Limb (tissue), 2 donors: Measurements from ENCODE around the gene MYO3A.

Experiments used
- DNase-seq, 2 donors: peaks; one replicate each; pipeline ENCODE4 v3.0.0-alpha.2; 2016; ENCODE audit errors: extremely low spot score in 2 of 2

MYO3A gene, protein sequence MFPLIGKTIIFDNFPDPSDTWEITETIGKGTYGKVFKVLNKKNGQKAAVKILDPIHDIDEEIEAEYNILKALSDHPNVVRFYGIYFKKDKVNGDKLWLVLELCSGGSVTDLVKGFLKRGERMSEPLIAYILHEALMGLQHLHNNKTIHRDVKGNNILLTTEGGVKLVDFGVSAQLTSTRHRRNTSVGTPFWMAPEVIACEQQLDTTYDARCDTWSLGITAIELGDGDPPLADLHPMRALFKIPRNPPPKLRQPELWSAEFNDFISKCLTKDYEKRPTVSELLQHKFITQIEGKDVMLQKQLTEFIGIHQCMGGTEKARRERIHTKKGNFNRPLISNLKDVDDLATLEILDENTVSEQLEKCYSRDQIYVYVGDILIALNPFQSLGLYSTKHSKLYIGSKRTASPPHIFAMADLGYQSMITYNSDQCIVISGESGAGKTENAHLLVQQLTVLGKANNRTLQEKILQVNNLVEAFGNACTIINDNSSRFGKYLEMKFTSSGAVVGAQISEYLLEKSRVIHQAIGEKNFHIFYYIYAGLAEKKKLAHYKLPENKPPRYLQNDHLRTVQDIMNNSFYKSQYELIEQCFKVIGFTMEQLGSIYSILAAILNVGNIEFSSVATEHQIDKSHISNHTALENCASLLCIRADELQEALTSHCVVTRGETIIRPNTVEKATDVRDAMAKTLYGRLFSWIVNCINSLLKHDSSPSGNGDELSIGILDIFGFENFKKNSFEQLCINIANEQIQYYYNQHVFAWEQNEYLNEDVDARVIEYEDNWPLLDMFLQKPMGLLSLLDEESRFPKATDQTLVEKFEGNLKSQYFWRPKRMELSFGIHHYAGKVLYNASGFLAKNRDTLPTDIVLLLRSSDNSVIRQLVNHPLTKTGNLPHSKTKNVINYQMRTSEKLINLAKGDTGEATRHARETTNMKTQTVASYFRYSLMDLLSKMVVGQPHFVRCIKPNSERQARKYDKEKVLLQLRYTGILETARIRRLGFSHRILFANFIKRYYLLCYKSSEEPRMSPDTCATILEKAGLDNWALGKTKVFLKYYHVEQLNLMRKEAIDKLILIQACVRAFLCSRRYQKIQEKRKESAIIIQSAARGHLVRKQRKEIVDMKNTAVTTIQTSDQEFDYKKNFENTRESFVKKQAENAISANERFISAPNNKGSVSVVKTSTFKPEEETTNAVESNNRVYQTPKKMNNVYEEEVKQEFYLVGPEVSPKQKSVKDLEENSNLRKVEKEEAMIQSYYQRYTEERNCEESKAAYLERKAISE (N-terminal part only)

DNA sequence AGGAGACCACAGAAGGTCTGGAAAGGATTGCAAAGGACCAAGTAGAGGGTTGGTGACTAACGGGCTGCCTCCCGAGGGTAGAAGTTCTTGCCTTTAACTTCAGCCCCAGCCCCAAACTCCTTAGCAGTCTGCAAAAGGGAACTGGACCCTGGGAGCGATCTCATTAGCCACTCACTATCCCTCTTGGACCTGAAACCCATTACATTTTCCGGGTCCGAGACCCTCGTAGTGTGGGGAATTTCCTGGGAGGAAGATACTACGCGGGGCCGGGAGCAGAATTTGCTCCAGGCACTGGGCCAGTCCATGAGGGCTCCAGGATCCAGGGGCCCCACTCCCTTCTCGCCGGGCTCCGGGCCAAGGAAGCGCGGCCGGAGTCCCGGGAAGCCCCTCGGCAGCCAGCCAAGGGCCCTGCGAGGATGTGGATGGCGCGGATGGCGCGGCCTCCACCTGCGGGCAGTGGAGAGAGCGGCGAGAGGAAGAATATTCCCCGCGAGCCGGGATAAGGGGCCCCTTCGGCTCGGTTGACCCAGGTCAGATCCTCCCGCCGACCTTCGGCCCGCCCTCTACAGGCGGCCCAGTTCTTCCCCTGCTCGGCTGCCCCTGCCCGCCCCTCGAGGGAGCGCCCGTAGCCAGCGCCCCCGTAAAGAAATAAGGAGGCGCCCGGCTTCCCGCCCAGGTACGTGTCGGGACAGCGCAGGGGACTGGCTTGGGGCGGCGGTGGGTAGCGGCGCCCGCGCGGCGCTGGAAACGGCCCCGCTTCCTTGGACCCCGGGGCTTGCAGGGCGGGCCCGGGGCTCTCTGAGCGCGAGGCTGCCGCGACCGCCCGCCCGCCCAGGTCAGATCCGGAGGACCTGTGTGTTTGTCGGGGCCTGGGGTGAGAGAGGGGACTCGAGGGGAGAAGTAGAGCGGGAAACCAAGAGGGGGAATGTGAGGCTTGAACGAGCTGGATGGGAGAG lies at the start of gene MYO3A:
Gene MYO3A (plus strand): TSS at position 577 of the 956 bp plus-strand sequence. CDS start 17,882 bp downstream, outside the sequence.
- peak in 1 of 2 donors; percentile 63 for DNase-seq

GRCh38 chr10:25888627-25889026 lies 45.4 kb upstream of the MYO3A start:
- DNase-seq = no peak

DNA sequence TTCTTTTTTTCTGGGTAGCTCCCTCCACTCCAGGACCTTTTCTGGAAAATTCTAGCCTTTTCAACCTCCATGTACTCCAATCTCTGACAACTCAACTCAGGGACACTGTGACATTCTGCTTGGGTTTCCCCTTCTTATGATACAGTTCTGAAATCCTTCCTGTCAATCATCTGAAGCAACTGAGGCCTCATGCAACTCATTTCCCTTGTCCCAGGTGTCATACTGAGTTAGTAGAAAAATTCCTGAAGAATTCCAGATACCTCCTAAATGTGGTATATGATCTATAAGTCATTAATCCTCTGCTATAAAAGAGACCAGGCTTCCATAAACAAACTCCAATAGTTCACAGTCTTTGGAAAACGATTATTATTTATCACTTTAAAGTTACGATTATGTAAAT lies 43.0 kb upstream of the MYO3A start:
- DNase-seq = no peak

DNA sequence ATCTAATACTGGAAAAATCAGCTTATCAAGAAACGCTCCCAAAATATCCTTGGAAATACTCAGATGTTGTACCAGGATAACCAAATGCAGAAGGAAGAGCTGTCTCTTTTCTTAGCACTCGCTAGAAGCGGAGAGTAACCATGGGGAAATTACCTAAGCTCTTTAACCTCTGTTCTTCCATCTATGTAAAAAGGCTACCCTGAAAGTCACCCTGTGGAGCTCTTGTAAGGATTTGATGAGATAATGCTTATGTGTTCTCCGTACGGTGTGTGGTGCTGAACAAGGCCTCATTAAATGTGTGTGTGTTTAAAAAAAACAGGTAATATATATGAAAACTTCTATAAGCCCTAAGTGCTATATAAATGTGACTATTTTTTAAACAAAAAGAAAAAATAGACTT lies 38.2 kb upstream of the MYO3A start:
- no peak for DNase-seq

DNA sequence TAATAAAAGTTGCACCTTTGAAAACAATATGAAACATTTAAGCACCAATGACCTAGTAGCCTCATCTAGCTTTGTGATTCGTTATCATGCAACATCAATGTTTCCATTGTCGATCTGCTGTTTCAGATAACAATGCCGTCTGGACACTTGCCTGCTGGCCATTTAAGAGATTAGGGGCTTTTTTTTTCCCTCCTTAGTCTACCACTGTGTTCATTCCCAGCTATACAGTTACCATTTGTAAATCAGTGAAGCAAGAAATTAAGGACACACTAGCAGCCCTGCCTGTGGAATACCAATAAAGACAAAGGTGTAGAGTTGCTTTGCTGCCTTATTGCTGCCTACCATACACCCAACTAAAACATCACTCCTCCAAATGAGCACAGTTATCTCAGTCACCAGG lies 37.6 kb upstream of the MYO3A start:
- DNase-seq = no peak

- no peak for DNase-seq
These were observed 34.7 kb upstream of the MYO3A start for GRCh38 chr10:25899304-25899703.

- no peak for DNase-seq
These were observed 32.8 kb upstream of the MYO3A start for GRCh38 chr10:25901199-25901598.

- no peak for DNase-seq
These were observed 32.0 kb upstream of the MYO3A start for GRCh38 chr10:25902002-25902401.

GRCh38 chr10:25907261-25907660 lies 26.8 kb upstream of the MYO3A start:
- DNase-seq = no peak

DNA sequence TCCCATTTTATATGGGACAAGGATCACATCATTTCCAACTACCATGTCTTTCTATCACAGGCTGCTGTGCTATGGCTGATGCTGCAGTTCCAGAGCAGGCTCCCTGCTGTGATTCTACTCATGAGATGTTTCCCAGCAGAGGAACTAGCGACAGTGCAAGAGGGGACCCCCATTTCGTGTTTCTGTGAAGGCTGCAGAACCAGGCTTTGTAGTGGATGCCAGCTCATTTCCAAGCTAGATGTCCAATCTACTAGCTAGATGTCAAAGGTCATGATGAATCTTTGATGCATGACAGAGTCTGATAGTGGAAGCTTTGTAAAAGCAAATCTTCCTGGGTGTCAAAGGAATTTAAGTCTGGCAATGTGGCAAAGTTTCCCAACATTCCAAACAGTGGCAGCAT lies 21.2 kb upstream of the MYO3A start:
- no peak for DNase-seq

GRCh38 chr10:25914776-25915175 lies 19.3 kb upstream of the MYO3A start:
- no peak for DNase-seq

DNA sequence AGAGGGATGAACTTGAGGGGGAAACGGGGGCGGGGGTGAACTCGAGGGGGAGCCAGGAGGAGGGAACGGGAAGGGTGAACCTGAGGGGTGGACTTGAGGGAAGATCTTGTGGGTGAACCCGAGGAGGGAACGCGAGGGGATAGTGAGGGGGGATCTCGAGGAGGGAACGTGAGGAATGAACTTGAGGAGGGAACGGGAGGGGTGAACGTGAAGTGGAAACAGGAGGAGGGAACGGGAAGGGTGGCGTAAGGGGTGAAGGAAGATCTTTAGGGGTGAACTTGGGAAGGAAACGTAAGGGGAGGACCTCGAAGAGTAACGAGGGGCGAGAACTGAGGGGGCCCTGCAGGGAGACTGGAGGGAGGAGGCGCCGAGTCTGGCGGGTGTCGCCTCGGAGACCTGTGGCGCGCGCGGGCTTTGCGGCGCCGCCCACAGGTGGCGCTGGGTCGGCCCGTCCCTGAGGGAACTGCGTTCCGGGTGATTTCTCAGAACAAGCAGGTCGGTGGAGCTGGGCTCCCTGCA lies 651 bp downstream of the MYO3A start:
- peak; percentile 42 to 65 for DNase-seq

DNA sequence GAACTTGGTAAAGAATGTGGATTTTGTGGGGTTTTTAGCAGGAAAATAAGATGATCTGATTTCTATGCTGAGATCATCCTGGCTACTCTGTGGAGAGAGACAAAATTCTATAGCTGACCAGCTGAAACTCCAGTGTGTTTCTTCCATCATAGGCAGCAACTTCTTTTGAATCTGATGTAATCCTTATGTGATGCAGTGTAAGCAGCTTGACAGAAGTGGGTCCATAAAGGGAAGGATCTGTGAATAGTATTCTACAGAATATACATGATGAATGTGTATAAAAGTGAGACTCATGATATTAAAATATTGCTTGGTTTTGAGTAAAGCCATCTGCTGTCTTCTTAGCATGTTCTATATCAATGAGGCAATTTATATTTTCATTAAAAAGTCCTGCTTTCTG lies 4.4 kb downstream of the MYO3A start:
- DNase-seq = no peak

DNA sequence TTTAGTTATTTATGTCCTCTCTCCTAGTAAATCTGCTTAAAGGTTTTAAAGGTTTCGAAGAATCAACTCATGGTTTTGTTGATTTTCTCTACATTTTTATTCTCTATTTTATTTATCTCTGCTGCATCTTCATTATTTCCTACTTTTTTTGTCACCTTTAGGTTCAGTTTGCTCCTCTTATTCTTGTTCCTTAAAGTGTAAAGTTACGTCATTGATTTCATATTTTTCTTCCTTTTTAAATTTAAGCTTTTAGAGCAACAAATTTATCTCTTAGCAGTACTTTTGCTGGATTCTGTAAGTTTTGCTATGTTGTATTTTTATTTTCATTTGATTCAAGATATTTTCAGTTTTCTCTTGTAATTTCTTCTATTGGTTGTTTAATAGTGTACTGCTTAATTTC lies 10.7 kb downstream of the MYO3A start:
- no peak for DNase-seq

DNA sequence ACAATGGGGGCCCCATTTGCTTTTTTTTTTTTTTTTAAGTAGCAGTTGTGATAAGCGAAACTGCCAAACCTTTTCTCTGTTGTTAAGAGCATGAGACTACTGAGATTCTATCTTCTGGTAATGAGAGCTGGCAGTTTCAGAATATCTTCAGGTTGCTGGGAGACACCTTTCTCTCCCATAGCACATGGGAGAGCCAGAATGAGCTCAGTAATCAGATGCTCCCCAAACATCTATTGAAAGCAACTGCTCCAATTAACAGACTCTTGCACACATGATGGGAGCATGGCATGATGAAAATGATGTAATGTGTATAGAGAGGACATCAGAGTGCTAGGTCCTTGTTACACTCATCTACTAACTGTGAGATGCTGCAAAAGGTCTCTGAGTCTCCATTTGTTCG lies 18.8 kb downstream of the MYO3A start:
- DNase-seq = no peak

DNA sequence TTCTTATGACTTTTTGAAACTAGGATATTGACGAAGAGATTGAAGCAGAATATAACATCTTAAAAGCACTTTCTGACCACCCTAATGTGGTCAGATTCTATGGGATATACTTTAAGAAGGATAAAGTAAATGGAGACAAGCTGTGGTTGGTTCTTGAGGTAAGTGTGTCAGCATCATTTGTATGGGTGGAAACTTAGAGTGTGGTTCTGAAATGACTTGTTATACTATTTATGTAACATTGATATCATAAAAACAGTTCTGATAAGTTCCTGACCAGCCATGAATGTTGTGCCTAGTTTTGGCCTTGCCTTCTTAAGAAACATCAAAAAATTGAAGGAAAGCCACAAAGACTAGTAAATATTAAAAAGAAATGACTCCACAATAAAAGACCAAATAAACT lies 20.8 kb downstream of the MYO3A start:
- DNase-seq = no peak

DNA sequence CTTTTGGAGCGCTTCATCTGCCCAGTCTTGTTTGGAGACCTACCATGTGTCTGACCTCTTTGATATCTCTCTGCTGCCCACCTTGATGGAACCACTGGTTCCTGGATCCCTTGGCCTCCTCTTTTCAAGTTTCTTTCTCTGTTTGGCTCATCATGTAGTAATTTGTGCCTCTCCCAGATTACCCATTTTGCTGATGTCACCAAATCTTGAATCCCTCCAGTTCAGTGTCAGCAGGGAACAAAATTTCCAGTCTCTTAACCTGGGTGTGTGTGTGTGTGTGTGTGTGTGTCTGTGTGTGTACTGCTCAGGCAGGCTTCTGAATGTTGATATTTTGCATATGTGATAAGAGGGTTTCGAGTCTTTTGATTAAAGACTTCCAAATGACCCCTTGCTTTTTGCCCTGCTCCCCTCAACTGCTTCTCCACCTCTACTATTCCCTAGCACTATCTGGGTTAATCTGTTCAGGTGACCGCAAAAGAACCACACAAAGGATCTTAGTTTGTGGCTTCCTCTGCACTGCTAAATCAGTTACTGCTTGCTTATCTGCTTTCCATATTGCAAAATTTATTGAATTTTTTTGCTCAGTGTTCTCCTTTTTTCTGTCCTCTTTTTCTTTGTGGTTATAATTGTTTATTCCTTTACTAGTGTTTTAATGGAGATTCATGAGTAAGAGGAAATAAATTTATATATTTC lies 25.7 kb downstream of the MYO3A start:
- DNase-seq = no peak

DNA sequence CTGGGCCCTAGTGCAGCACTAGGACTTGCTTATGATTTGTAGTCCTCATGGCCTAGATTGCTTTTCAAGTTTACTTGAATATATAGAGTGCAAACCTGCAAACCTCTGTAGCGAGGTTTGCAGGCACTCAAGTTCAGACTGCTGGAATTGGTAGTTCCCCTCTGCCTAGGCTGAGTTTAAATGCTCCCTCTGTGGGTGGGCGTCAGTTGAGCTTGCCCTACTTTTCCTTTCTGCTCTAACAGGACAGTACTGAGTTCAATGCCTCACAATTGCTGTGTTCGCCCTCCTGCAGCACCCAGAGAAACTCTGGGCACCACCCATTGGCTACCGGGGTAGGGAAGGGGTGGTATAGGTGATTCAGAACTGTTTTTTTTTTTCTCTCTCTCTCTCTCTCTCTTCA lies 31.6 kb downstream of the MYO3A start:
- no peak for DNase-seq

GRCh38 chr10:25966844-25967243 lies 32.8 kb downstream of the MYO3A start:
- no peak for DNase-seq

- DNase-seq = no peak
These were observed 38.6 kb downstream of the MYO3A start for GRCh38 chr10:25972631-25973030.
